Progenitor cell of endocrine pancreas (in vitro differentiated cells): ENCODE data around the gene OPN1LW. TPM values are rescaled to one million over a fixed set of nuclear protein-coding genes. Genes with fewer than 3 reads are reported as not detected.
"Not testable (repeated sequence)": the region's sequence is repeated elsewhere in the genome, so short reads cannot be mapped to it uniquely, and the experiment has no call there.

Experiments
- DNase-seq: peaks from one replicate; pipeline ENCODE4 v3.0.0; 2021; ENCODE audit warnings: low spot score; ENCODE audit not compliant: unreplicated experiment
- H3K27ac Mint-ChIP-seq: 2 replicates; pipeline ENCODE4 v1.8.0; 2021; ENCODE audit warnings: mild to moderate bottlenecking, moderate library complexity, mixed read lengths
- H3K27me3 Mint-ChIP-seq: 2 replicates; pipeline ENCODE4 v1.8.0; 2021; ENCODE audit warnings: mixed read lengths
- H3K36me3 Mint-ChIP-seq: 2 replicates; pipeline ENCODE4 v1.8.0; 2022; ENCODE audit warnings: mixed read lengths; ENCODE audit not compliant: insufficient read depth
- H3K4me1 Mint-ChIP-seq: 2 replicates; pipeline ENCODE4 v1.8.0; 2021; ENCODE audit warnings: low read depth, mixed read lengths
- H3K4me3 Mint-ChIP-seq: 2 replicates; pipeline ENCODE4 v1.8.0; 2021; ENCODE audit warnings: low read depth, mild to moderate bottlenecking, moderate library complexity, mixed read lengths
- H3K9me3 Mint-ChIP-seq: 2 replicates; pipeline ENCODE4 v1.8.0; 2021; ENCODE audit warnings: low read depth, mixed read lengths
- total RNA-seq: library from RNA; stranded (reverse); gene quantifications from 2 replicates; pipeline ENCODE4 v1.2.1, GENCODE V29; 2021

The OPN1LW gene
- total RNA-seq, 1 donor from 2014 or later = not detected

DNA sequence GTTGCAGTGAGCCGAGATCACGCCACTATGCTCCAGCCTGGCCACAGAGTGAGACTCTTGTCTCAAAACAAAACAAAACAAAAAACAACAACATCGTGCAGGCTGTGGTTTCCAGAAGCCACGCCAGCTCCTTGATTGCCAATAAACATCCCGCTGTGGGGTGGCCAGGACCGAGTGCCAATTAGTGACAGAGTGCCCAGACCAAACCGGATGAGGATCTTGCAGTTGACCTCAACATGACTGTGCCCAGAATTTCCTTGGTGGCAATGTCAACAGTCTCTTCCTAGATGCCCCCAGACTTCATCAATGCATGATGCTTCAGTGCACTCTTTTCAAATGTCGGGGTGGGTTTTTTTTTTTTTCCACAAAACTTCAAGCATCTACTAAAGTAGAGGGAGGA lies 39.8 kb downstream of the OPN1LW start:
- not testable (repeated sequence) for DNase-seq, H3K27me3 Mint-ChIP-seq, H3K9me3 Mint-ChIP-seq, H3K4me1 Mint-ChIP-seq, H3K27ac Mint-ChIP-seq, H3K36me3 Mint-ChIP-seq, H3K4me3 Mint-ChIP-seq

DNA sequence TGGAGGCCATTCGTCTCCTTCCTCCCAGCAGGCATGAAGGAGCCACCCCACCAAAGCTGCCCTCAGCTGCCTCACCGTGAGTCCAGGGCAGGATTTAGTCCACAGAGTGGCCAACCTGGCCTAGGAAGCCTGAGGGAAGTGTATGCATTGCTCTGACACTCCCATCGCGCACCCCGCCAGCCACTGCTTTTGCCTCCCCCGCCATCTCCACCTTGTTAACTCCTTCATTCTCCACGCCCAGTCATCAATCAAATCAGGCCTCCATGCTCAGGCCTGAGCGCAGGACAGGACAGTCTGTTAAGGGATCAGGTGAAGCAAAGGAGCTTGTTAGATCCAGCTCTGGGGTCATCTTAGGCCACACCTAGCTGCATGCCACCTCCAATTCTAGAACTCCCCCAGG lies 48.8 kb downstream of the OPN1LW start:
- not testable (repeated sequence) for DNase-seq, H3K4me1 Mint-ChIP-seq, H3K9me3 Mint-ChIP-seq, H3K27me3 Mint-ChIP-seq, H3K4me3 Mint-ChIP-seq, H3K27ac Mint-ChIP-seq, H3K36me3 Mint-ChIP-seq

DNA sequence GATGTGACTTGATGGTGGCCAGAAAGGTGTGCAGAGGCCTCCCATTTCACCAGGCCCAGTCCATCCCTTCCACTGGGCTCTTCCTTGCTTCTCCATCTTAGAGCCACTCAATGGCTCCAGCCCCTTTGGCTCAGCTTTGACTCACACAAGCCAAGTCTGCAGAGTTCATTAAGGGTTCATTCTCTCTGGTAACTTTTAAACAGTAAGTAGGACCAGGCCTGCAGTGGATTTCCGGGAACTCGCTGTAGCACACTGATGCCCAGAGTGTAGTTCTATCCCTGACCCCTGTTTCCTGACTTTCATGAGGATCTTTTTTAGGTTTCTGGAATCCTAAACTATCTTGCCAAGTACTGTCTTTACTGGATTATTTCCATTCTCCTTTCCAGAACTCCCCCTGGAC lies 50.3 kb downstream of the OPN1LW start:
- H3K4me1 Mint-ChIP-seq, H3K27me3 Mint-ChIP-seq, H3K9me3 Mint-ChIP-seq, H3K27ac Mint-ChIP-seq, H3K36me3 Mint-ChIP-seq, DNase-seq, H3K4me3 Mint-ChIP-seq: not testable (repeated sequence)

DNA sequence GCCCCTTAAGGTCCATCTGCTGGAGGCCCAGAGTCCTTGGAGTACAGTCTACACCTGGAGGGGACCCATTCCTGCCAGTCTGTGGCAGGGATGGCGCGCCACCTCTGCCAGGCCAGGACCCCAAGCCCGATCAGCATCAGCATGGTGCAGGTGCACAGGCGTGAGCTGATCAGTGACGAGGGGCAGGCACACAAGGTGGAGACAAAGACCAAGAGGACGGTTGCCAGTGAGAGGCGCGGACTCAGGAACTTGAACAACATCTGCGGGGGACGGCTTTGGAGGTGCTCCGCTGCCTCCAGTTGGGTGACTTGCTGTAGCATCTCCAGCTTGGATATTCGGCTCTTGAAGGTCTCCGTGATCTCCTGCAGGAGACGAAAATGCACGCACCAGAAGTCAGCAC lies 52.4 kb downstream of the OPN1LW start:
- H3K27ac Mint-ChIP-seq, DNase-seq, H3K36me3 Mint-ChIP-seq, H3K4me1 Mint-ChIP-seq, H3K4me3 Mint-ChIP-seq, H3K27me3 Mint-ChIP-seq, H3K9me3 Mint-ChIP-seq: not testable (repeated sequence)

Other genes with a start within 250 kb of the OPN1LW start
- not detected in 2 replicates for gene AVPR2, start 239.6 kb upstream of the OPN1LW start, total RNA-seq
- gene ARHGAP4, start 218.0 kb upstream of the OPN1LW start, total RNA-seq = 16.4 and 16.7 TPM in 2 replicates
- 85.3 and 86.3 TPM in 2 replicates for gene NAA10, start 209.2 kb upstream of the OPN1LW start, total RNA-seq
- gene RENBP, start 199.6 kb upstream of the OPN1LW start, total RNA-seq = 2.5 and 3.3 TPM in 2 replicates
- 105 and 121 TPM in 2 replicates for gene HCFC1, start 172.4 kb upstream of the OPN1LW start, total RNA-seq
- gene TMEM187, start 171.5 kb upstream of the OPN1LW start, total RNA-seq = 10.2 and 11.7 TPM in 2 replicates
- gene IRAK1, start 124.3 kb upstream of the OPN1LW start, total RNA-seq = 95.8 and 96.9 TPM in 2 replicates
- 40.6 and 47.6 TPM in 2 replicates for gene MECP2, start 46.5 kb upstream of the OPN1LW start, total RNA-seq
- gene OPN1MW, start 38.4 kb downstream of the OPN1LW start, total RNA-seq = not detected in 2 replicates
- gene OPN1MW2, start 75.5 kb downstream of the OPN1LW start, total RNA-seq = not detected in 2 replicates
- not detected in 2 replicates for gene OPN1MW3, start 113.3 kb downstream of the OPN1LW start, total RNA-seq
- gene TEX28, start 150.9 kb downstream of the OPN1LW start, total RNA-seq = not detected in 2 replicates
- gene TKTL1, start 151.6 kb downstream of the OPN1LW start, total RNA-seq = not detected in 2 replicates
- gene FLNA, start 230.4 kb downstream of the OPN1LW start, total RNA-seq = 765 and 777 TPM in 2 replicates
- gene EMD, start 235.1 kb downstream of the OPN1LW start, total RNA-seq = 42.5 and 45.9 TPM in 2 replicates